B cell (primary cell): ENCODE measurements around the gene CYB5A. TPM values are rescaled to one million over a fixed set of nuclear protein-coding genes. Genes with fewer than 3 reads are reported as not detected.
A peak's percentile ranks its signal among the peaks of the same experiment; 100 is the strongest.

Source experiments
- ATAC-seq: fragments of 200-7000 bp; cut with Tn5 transposase; one replicate; pipeline ENCODE4 v1.10.0; 2021; ENCODE audit warnings: low read depth, mild to moderate bottlenecking, moderate number of reproducible peaks, moderate library complexity
- CTCF ChIA-PET: fragments of 350-600 bp; sonication (Branson Sonifier 250); formaldehyde crosslinking; loops from one replicate; lab custom pipeline; 2021; ENCODE audit warnings: antibody characterized with exemption, inconsistent platforms; lab: Charles Lee
- POLR2A ChIA-PET: fragments of 350-600 bp; sonication (Branson Sonifier 250); formaldehyde crosslinking; loops from one replicate; lab custom pipeline; 2021; ENCODE audit warnings: antibody characterized with exemption; lab: Charles Lee
- DNase-seq: peaks from one replicate; pipeline ENCODE4 v3.0.0; 2013
- H2AFZ ChIP-seq: 2 replicates; pipeline ENCODE4 v1.6.1; 2012; ENCODE audit warnings: mild to moderate bottlenecking, low read depth, low read length; ENCODE audit not compliant: insufficient read depth, poor library complexity, severe bottlenecking
- H3K27ac ChIP-seq, 2 donors: 1 replicate in 1 of 2; 2 replicates in 1 of 2; pipeline ENCODE4 v1.5.1; 2012 to 2013; ENCODE audit warnings: low read length in 2 of 2, mild to moderate bottlenecking in 2 of 2, moderate library complexity in 1 of 2
- H3K27me3 ChIP-seq, 4 experiments: fragments of 200-600 bp in 1 of 4; sonication (generic) in 1 of 4; replicated peaks in 1 of 4; 1 replicate in 2 of 4; 2 replicates in 2 of 4; pipeline versions ENCODE4 v1.6.1 to v1.7.0; 2013 to 2016; ENCODE audit warnings: low read length in 3 of 4, mild to moderate bottlenecking in 2 of 4, mixed read lengths in 1 of 4, moderate library complexity in 1 of 4; ENCODE audit not compliant: insufficient read depth in 4 of 4, control insufficient read depth in 3 of 4; ENCODE audit errors: control extremely low read depth in 1 of 4
- H3K36me3 ChIP-seq, 2 experiments: replicated peaks in 1 of 2; 1 replicate in 1 of 2; 2 replicates in 1 of 2; pipeline versions ENCODE4 v1.6.1 to v1.7.1; 2013; ENCODE audit warnings: low read length in 1 of 2; ENCODE audit not compliant: insufficient read depth in 2 of 2, control insufficient read depth in 1 of 2; ENCODE audit errors: control extremely low read depth in 1 of 2, extremely low read depth in 1 of 2
- H3K4me1 ChIP-seq, 2 donors: fragments of 200-600 bp in 1 of 2; sonication (generic) in 1 of 2; 1 replicate in 1 of 2; 2 replicates in 1 of 2; pipeline versions ENCODE4 v1.5.1 to v1.6.1; 2013 to 2017; ENCODE audit warnings: low read length in 2 of 2; ENCODE audit not compliant: control insufficient read depth in 2 of 2, insufficient read depth in 2 of 2
- H3K4me2 ChIP-seq: replicated peaks from 2 replicates; pipeline ENCODE3; 2012; ENCODE audit warnings: mild to moderate bottlenecking, low read depth, low read length; ENCODE audit not compliant: poor library complexity, severe bottlenecking
- H3K4me3 ChIP-seq, 5 experiments: fragments of 200-600 bp in 1 of 5; sonication (generic) in 1 of 5; 1 replicate in 3 of 5; 2 replicates in 2 of 5; pipeline versions ENCODE4 v1.5.1 to v1.7.0; 2011 to 2016; ENCODE audit warnings: low read length in 4 of 5, mild to moderate bottlenecking in 4 of 5, low read depth in 2 of 5, control low read depth in 1 of 5, moderate library complexity in 1 of 5; ENCODE audit not compliant: insufficient read depth in 1 of 5; ENCODE audit errors: control extremely low read depth in 1 of 5, extremely low read depth in 1 of 5
- H3K79me2 ChIP-seq: fragments of 200-600 bp; sonication (generic); one replicate; pipeline ENCODE4 v1.6.0; 2016; ENCODE audit warnings: low read length; ENCODE audit not compliant: control insufficient read depth, insufficient read depth
- H3K9ac ChIP-seq: fragments of 200-600 bp; sonication (generic); 2 replicates; pipeline ENCODE4 v1.6.1; 2017; ENCODE audit warnings: mild to moderate bottlenecking, low read length, moderate library complexity
- H3K9me3 ChIP-seq, 3 donors: one replicate each; pipeline versions ENCODE4 v1.6.1 to v1.7.1; 2013; ENCODE audit warnings: low read length in 2 of 3; ENCODE audit not compliant: control insufficient read depth in 2 of 3, insufficient read depth in 1 of 3; ENCODE audit errors: control extremely low read depth in 1 of 3
- H4K20me1 ChIP-seq: 2 replicates; pipeline ENCODE4 v1.6.0; 2012; ENCODE audit warnings: mild to moderate bottlenecking, low read length; ENCODE audit not compliant: insufficient read depth, control insufficient read depth, poor library complexity, severe bottlenecking
- H3K27ac Mint-ChIP-seq: one replicate; pipeline ENCODE4 v1.8.0; 2021; ENCODE audit warnings: mixed read lengths
- H3K27me3 Mint-ChIP-seq: one replicate; pipeline ENCODE4 v1.8.0; 2021; ENCODE audit warnings: mixed read lengths
- H3K4me1 Mint-ChIP-seq: one replicate; pipeline ENCODE4 v1.8.0; 2021; ENCODE audit warnings: mixed read lengths
- H3K4me3 Mint-ChIP-seq: one replicate; pipeline ENCODE4 v1.8.0; 2021; ENCODE audit warnings: mixed read lengths
- H3K9me3 Mint-ChIP-seq: one replicate; pipeline ENCODE4 v1.8.0; 2022; ENCODE audit warnings: mixed read lengths; ENCODE audit not compliant: insufficient read depth
- CTCF ChIP-seq: fragments of 200-600 bp; IDR thresholded peaks from one replicate; pipeline ENCODE4 v1.8.0; 2022; ENCODE audit warnings: antibody characterized with exemption, mild to moderate bottlenecking
- EZH2 ChIP-seq: IDR thresholded peaks from 2 replicates; pipeline ENCODE4 v1.6.1; 2012; ENCODE audit warnings: borderline replicate concordance, low read depth, mild to moderate bottlenecking, moderate library complexity, low read length; ENCODE audit not compliant: insufficient read depth, poor library complexity, severe bottlenecking
- WGBS: methylation state at CpG from one replicate; pipeline ENCODE4 v1.1.5; 2013; ENCODE audit warnings: missing lambda C conversion rate; ENCODE audit not compliant: insufficient coverage; 5-methylcytosine and 5-hydroxymethylcytosine counted together
- intact Hi-C: fragments of 100-400 bp; cut with micrococcal nuclease; formaldehyde crosslinking; loops from one replicate; pipeline ENCODE4 v1.10.0; 2022
- polyA plus RNA-seq: library from polyadenylated mRNA; depleted of rRNA; stranded (reverse); fragments of >200 nt; gene quantifications from 2 replicates; pipeline ENCODE4 v1.2.3, GENCODE V29; 2012
- total RNA-seq, 2 donors: library from RNA; stranded (reverse); fragments of 120-200 nt in 1 of 2; gene quantifications; 1 replicate in 1 of 2; 2 replicates in 1 of 2; pipeline versions ENCODE4 v1.2.3 to v1.2.4, GENCODE V29; 2013 to 2022

The CYB5A gene
- total and polyA plus RNA-seq, 2 donors (not counting 1 experiment from before 2014, with no cell fraction given) = 46.9 to 217 TPM

- TF ChIP-seq CTCF = no peak
- no peak for TF ChIP-seq EZH2
- peaks cover 15 to 26% of the 10 kb centered on the region in 2 donors for H3K4me1 ChIP-seq
- DNase-seq (no peak), ATAC-seq (no peak)
- peaks cover 0 to 3% (median 0%) of the 10 kb centered on the region in 3 donors for H3K9me3 ChIP-seq
- H2AFZ ChIP-seq = peak overlapping the region; percentile 87
- H3K27ac ChIP-seq = peak overlapping the region in 1 of 2 donors; percentile 66
- no peaks in the 10 kb centered on the region for H3K36me3 ChIP-seq
- H3K4me3 Mint-ChIP-seq = no peak overlapping the region
- peak overlapping the region; percentile 93 for H3K4me2 ChIP-seq
- H3K27me3 ChIP-seq = no peaks in the 10 kb centered on the region
- 29% methylated on average over 48 of the region's 57 CpGs for WGBS
- ChIA-PET CTCF (no interaction called here), POLR2A (no interaction called here)
- peak overlapping the region; percentile 2 for H3K27ac Mint-ChIP-seq
- H4K20me1 ChIP-seq = peaks cover 12% of the 10 kb centered on the region
- peak overlapping the region; percentile 76 for H3K9ac ChIP-seq
- H3K4me3 ChIP-seq = peak overlapping the region in 4 of 5 experiments; percentile 82 to 97 (median 88)
- no peaks in the 10 kb centered on the region for H3K9me3 Mint-ChIP-seq
- H3K79me2 ChIP-seq = peaks cover 27% of the 10 kb centered on the region
- intact Hi-C loops = loop anchor here (5.0 kb wide), 1 partner anchor 44 kb away; no protein-coding TSS in a partner anchor
- peaks cover 45% of the 10 kb centered on the region for H3K4me1 Mint-ChIP-seq
- H3K27me3 Mint-ChIP-seq = no peaks in the 10 kb centered on the region
These were observed 830 bp downstream of the CYB5A start for GRCh38 chr18:74290794-74291471.

- no peak for TF ChIP-seq CTCF
- no peak for TF ChIP-seq EZH2
- Histone ChIP-seq H3K4me2 (no peak overlapping the region), H3K9me3 (peaks cover 0 to 3% (median 0%) of the 10 kb centered on the region in 3 donors), H3K27ac (no peak overlapping the region), H3K9ac (no peak overlapping the region), H4K20me1 (peaks cover 12% of the 10 kb centered on the region), H3K36me3 (no peaks in the 10 kb centered on the region), H3K27me3 (no peaks in the 10 kb centered on the region), H3K79me2 (peaks cover 32% of the 10 kb centered on the region), H3K4me3 (no peak overlapping the region), H2AFZ (no peak overlapping the region), H3K4me1 (peaks cover 15 to 26% of the 10 kb centered on the region in 2 donors)
- peaks cover 49% of the 10 kb centered on the region for H3K4me1 Mint-ChIP-seq
- DNase-seq = no peak
- H3K4me3 Mint-ChIP-seq = peak overlapping the region; percentile 11
- POLR2A ChIA-PET = no interaction called here
- no peak overlapping the region for H3K27ac Mint-ChIP-seq
- no peaks in the 10 kb centered on the region for H3K9me3 Mint-ChIP-seq
- no peaks in the 10 kb centered on the region for H3K27me3 Mint-ChIP-seq
- CTCF ChIA-PET = no interaction called here
- ATAC-seq = no peak
- intact Hi-C loops = loop anchor here (5.0 kb wide), 1 partner anchor 43 kb away; no protein-coding TSS in a partner anchor
- WGBS = 98% methylated on average over 5 of the region's 7 CpGs
These were observed 1.7 kb downstream of the CYB5A start for GRCh38 chr18:74290021-74290420.
